ENCODE results near the gene PLXNC1.
"Not testable (repeated sequence)": the region's sequence is repeated elsewhere in the genome, so short reads cannot be mapped to it uniquely, and the experiment has no call there.

The PLXNC1 gene

GRCh38 chr12:94308612-94309011 is 160.2 kb downstream of the PLXNC1 start:
- no peak overlapping the region for H3K4me3 ChIP-seq (ENCODE audit: low read depth, low read length)
- no peak for DNase-seq (ENCODE audit: low read depth)

- H3K4me3 ChIP-seq (ENCODE audit: low read depth, low read length) = no peak overlapping the region
- DNase-seq (ENCODE audit: low read depth) = no peak
These were observed 161.0 kb downstream of the PLXNC1 start for GRCh38 chr12:94309373-94309772.

GRCh38 chr12:94312378-94312777 is 164.0 kb downstream of the PLXNC1 start:
- H3K4me3 ChIP-seq (ENCODE audit: low read depth, low read length) = no peak overlapping the region
- DNase-seq (ENCODE audit: low read depth) = no peak

- not testable (repeated sequence) for H3K4me3 ChIP-seq (ENCODE audit: low read depth, low read length); DNase-seq (ENCODE audit: low read depth)
These were observed 168.2 kb downstream of the PLXNC1 start for GRCh38 chr12:94316600-94316999.

GRCh38 chr12:94318181-94318580 is 169.8 kb downstream of the PLXNC1 start:
- H3K4me3 ChIP-seq (ENCODE audit: low read depth, low read length) = no peak overlapping the region
- DNase-seq (ENCODE audit: low read depth) = no peak

- H3K4me3 ChIP-seq (ENCODE audit: low read depth, low read length) = no peak overlapping the region
- DNase-seq (ENCODE audit: low read depth) = no peak
These were observed 171.7 kb downstream of the PLXNC1 start for GRCh38 chr12:94320109-94320508.

- no peak overlapping the region for H3K4me3 ChIP-seq (ENCODE audit: low read depth, low read length)
- DNase-seq (ENCODE audit: low read depth) = no peak
These were observed 174.0 kb downstream of the PLXNC1 start for GRCh38 chr12:94322346-94322745.

GRCh38 chr12:94326234-94326633 is 177.9 kb downstream of the PLXNC1 start:
- no peak overlapping the region for H3K4me3 ChIP-seq (ENCODE audit: low read depth, low read length)

GRCh38 chr12:94326727-94327126 is 178.3 kb downstream of the PLXNC1 start:
- DNase-seq (ENCODE audit: low read depth) = no peak
- H3K4me3 ChIP-seq (ENCODE audit: low read depth, low read length) = no peak overlapping the region

More at GRCh38 chr12:94326234-94326633, 177.9 kb downstream of the PLXNC1 start:
- no peak for DNase-seq (ENCODE audit: low read depth)

- H3K4me3 ChIP-seq (ENCODE audit: low read depth, low read length) = no peak overlapping the region
- no peak for DNase-seq (ENCODE audit: low read depth)
These were observed 179.4 kb downstream of the PLXNC1 start for GRCh38 chr12:94327809-94328208.

- DNase-seq (ENCODE audit: low read depth) = no peak
- no peak overlapping the region for H3K4me3 ChIP-seq (ENCODE audit: low read depth, low read length)
These were observed 181.0 kb downstream of the PLXNC1 start for GRCh38 chr12:94329366-94329765.

GRCh38 chr12:94333396-94333795 is 185.0 kb downstream of the PLXNC1 start:
- DNase-seq (ENCODE audit: low read depth) = no peak
- no peak overlapping the region for H3K4me3 ChIP-seq (ENCODE audit: low read depth, low read length)

GRCh38 chr12:94336211-94336925 is 188.0 kb downstream of the PLXNC1 start:
- DNase-seq (ENCODE audit: low read depth) = no peak
- H3K4me3 ChIP-seq (ENCODE audit: low read depth, low read length) = no peak overlapping the region

GRCh38 chr12:94338006-94338794 is 189.8 kb downstream of the PLXNC1 start:
- no peak overlapping the region for H3K4me3 ChIP-seq (ENCODE audit: low read depth, low read length)
- DNase-seq (ENCODE audit: low read depth) = no peak

- H3K4me3 ChIP-seq (ENCODE audit: low read depth, low read length) = no peak overlapping the region
- DNase-seq (ENCODE audit: low read depth) = no peak
These were observed 192.2 kb downstream of the PLXNC1 start for GRCh38 chr12:94340573-94340972.

GRCh38 chr12:94353130-94353529 is 204.8 kb downstream of the PLXNC1 start:
- no peak overlapping the region for H3K4me3 ChIP-seq (ENCODE audit: low read depth, low read length)
- DNase-seq (ENCODE audit: low read depth) = no peak

Data from skeletal muscle cell (primary cell).